Measurements from ENCODE around the gene SF3B4.

DNA sequence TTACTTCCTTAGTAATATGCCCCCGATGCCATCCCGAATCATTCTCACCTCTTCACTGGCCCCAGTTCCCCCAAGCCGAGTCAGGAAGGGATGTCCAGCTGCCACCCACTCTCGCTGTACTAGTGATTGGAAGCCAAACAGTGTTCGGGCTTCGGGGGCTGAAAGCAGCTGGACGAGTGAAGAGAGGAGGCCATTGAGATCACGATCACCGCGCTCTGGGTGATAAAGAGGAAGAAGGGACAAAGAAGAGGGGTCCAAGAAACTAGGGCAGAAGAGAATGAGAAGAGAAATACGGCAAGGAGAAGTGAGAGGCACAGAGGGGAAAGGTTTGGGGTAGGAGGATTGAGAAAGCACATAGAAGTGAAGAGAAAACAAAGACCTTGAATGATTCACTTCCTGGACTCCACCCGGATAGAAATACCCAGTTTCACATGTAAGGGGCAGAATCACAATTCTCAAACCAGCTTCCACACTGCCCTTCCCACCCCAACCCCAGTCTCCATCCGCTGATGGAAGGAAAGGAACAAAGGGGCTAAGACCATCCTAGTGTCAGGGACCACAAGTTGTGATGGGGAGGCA, 3.7 kb upstream of the SF3B4 start:
- TF ChIP-seq, protein P1, sequence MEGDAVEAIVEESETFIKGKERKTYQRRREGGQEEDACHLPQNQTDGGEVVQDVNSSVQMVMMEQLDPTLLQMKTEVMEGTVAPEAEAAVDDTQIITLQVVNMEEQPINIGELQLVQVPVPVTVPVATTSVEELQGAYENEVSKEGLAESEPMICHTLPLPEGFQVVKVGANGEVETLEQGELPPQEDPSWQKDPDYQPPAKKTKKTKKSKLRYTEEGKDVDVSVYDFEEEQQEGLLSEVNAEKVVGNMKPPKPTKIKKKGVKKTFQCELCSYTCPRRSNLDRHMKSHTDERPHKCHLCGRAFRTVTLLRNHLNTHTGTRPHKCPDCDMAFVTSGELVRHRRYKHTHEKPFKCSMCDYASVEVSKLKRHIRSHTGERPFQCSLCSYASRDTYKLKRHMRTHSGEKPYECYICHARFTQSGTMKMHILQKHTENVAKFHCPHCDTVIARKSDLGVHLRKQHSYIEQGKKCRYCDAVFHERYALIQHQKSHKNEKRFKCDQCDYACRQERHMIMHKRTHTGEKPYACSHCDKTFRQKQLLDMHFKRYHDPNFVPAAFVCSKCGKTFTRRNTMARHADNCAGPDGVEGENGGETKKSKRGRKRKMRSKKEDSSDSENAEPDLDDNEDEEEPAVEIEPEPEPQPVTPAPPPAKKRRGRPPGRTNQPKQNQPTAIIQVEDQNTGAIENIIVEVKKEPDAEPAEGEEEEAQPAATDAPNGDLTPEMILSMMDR (IDR thresholded peaks at IDR 0.05; ENCODE audit: borderline replicate concordance, extremely low read depth, low read length, poor library complexity, severe bottlenecking), result no peak
- no peak for TF ChIP-seq EZH2 (IDR thresholded peaks at IDR 0.05; ENCODE audit: borderline replicate concordance, low read depth, low read length, severe bottlenecking)

All from DND-41 (cell line).